HCEC 1CT (cell line): ENCODE results near the gene YIPF4.
"Not testable (repeated sequence)": the region's sequence is repeated elsewhere in the genome, so short reads cannot be mapped to it uniquely, and the experiment has no call there.

Experiments
- DNase-seq: peaks from one replicate; pipeline ENCODE4 v3.0.0-alpha.2; 2017

YIPF4 gene

GRCh38 chr2:32277674-32278477 lies at the start of gene YIPF4:
YIPF4 (plus strand) TSS chr2:32277904; CDS start chr2:32278156, 252 bp downstream.
- peak; percentile 90 for DNase-seq

GRCh38 chr2:32228181-32228580 lies 49.5 kb upstream of the YIPF4 start:
- no peak for DNase-seq

- no peak for DNase-seq
Observed at GRCh38 chr2:32229635-32230034, 48.1 kb upstream of the YIPF4 start.

DNA sequence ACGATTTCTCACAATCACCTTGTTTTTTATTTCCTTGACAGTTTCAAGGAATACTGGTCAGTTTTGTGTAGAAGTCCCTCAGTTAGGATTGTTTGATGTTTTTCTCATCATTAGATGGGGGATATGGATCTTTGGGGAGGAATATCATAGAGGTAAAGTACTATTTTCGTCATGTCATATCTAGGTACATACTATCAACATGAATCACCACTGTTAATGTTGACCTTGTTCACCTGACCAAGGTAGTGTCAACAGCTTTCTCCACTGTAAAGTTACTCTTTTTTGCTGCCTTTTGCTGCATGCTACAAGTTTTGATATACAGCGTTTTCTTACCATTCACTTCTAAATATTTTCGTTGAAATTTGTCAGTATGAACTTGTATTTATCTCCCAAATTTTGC lies 45.7 kb upstream of the YIPF4 start:
- DNase-seq, result no peak

- DNase-seq, result no peak
Observed at GRCh38 chr2:32235315-32235714, 42.4 kb upstream of the YIPF4 start.

- DNase-seq, result no peak
Observed at GRCh38 chr2:32237488-32237887, 40.2 kb upstream of the YIPF4 start.

DNA sequence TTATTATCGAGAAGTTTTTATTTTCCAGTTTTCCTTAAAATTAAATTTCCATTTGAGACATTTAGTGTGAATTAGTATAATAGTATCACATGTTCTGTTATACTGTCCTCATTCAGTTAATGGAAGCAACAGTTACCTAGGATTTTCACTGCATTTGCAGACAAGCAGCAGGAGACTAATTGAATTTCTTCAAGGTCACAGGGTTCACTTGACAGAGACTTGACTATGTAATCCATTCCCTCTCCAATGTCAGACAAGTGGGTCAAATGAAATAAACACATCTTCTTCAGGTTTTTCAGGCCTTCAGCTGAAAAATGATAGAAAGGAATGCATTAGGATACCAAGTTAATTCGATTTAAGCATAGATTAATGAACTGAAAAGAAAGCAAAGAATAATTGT lies 39.7 kb upstream of the YIPF4 start:
- no peak for DNase-seq

GRCh38 chr2:32242331-32242730 lies 35.4 kb upstream of the YIPF4 start:
- DNase-seq, result no peak

GRCh38 chr2:32246911-32247310 lies 30.8 kb upstream of the YIPF4 start:
- no peak for DNase-seq

GRCh38 chr2:32248299-32248698 lies 29.4 kb upstream of the YIPF4 start:
- no peak for DNase-seq

GRCh38 chr2:32249731-32250236 lies 27.9 kb upstream of the YIPF4 start:
- no peak for DNase-seq

DNA sequence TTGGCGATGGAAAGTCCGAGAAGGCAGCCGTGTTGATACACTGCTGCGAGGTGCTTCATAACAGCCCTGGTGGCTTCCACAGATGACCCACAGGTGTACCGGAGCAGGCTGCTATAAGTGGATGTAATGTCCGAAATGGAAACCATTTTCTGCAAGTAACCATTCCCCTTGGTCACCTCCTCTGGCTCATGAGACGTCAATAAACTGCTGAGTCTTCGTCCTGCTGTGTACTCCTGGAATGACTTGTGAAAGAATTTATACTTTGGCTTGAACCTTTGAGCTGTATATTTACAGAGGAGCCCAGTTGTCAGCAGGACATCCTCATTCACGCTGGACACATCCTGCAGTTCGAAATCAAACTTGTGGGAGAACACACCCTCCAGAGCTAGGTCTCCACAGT lies 27.4 kb upstream of the YIPF4 start:
- no peak for DNase-seq

- no peak for DNase-seq
Observed at GRCh38 chr2:32258242-32258641, 19.5 kb upstream of the YIPF4 start.

- DNase-seq, result no peak
Observed at GRCh38 chr2:32260376-32260775, 17.3 kb upstream of the YIPF4 start.

DNA sequence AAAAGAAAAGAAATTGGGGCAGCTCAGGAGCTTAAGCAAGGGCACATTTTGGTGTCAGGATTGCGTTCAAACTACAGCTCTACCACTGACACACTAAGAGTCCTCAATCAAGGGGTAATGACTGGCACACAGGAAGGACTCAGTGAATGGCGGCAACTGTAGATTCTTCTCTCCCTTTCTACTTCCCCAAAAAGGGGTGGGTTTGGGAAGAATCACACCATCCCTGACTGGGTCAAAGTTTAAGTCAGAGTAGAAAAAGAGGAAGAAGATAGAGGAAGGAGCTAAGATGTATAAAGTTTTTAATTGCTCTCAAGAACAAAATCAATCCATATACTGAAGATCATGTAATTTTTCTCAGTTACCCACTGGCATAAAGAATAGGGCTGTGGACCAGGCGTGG lies 15.6 kb upstream of the YIPF4 start:
- no peak for DNase-seq

GRCh38 chr2:32264422-32265105 lies 13.1 kb upstream of the YIPF4 start, which contains the start of gene NLRC4:
NLRC4 (minus strand) TSS chr2:32264886; CDS start chr2:32256775, 8,111 bp downstream.
- no peak for DNase-seq

- no peak for DNase-seq
Observed at GRCh38 chr2:32271063-32271462, 6.6 kb upstream of the YIPF4 start.

DNA sequence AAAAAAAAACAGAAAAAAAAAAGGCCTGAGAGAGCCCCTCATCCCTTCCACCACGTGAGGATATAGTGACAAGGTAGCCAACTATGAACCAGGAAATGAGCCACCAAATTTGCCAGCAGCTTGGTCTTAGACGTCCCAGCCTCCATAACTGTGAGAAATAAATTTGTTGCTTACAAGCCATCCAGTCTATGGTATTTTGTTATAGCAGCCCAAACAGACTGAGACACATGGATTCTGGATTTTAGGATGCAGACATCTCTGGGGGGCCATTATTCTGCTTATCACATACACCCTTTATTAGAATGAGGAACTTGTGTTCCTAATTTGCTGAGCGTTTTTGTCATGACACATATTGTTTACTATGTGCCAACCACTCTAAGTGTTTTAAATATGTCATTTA lies 5.4 kb upstream of the YIPF4 start:
- no peak for DNase-seq

GRCh38 chr2:32274289-32274688 lies 3.4 kb upstream of the YIPF4 start:
- no peak for DNase-seq

- DNase-seq, result not testable (repeated sequence)
Observed at GRCh38 chr2:32275790-32276189, 1.9 kb upstream of the YIPF4 start.

DNA sequence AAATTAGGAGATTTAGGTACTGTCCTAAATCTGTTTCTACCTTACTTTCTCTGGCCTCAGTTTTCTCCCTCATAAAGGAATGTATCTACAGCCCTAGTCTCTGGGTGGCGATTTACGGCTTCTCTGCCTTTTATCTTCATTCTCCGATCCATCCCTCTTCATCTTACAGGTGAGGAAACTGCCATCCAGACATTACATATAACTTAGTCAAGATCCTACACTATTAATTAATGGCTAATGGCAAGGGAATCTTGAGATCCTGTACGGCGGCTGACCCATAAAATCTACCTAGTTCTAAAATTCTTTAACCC lies 386 bp upstream of the YIPF4 start:
- DNase-seq, result no peak

DNA sequence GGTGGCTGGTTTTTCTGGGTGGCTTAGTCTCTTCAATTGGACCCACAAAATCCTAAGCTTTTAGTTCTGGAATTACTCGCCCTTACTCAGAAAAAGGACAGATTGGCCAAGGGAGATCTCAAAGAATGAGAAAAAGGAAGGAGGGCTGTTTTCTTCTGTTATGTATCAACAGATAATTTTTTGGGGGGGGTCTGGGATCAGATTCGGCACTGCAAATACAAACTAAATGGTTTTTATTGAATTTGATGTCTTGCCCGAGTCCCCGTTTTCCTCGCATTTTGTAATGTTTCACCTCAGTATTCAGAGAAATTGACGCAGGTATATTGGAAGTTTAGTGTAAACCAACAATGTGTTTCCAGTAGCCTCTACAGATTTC lies 762 bp downstream of the YIPF4 start:
- DNase-seq, result no peak

DNA sequence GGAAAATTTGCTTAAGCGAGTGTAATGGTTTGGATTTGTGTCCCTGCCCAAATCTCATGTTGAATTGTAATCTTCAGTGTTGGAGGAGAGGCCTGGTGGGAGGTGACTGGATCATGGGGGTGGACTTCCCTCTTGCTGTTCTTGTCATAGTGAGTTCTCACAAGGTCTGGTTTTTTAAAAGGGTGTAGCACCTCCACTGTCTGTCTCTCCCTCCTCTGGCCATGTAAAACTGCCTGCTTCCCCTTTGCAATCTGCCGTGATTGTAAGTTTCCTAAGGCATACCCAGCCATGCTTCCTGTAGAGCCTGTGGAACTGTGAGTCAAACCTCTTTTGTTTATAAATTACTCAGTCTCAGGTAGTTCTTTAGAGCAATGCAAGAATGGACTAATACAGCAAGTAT lies 6.6 kb downstream of the YIPF4 start:
- DNase-seq, result peak; percentile 49
